CD14-positive monocyte (primary cell): Measurements from ENCODE around the gene PRSS16. TPM values are rescaled to one million over a fixed set of nuclear protein-coding genes. Genes with fewer than 3 reads are reported as not detected.

ENCODE experiments used
- polyA plus RNA-seq, 3 donors: library from polyadenylated mRNA; depleted of rRNA in 1 of 3; unstranded in 2 of 3; stranded (reverse) in 1 of 3; fragments of 300-500 nt in 2 of 3; fragments of >200 nt in 1 of 3; fragmentation: Illumina TruSeq in 2 of 3; gene quantifications; 1 replicate in 2 of 3; 2 replicates in 1 of 3; pipeline ENCODE4 v1.2.3, GENCODE V29; 2012 to 2021

PRSS16 gene
- polyA plus RNA-seq, 3 donors, result not detected

Other genes with a start within 250 kb of the PRSS16 start
- gene POM121L2, start 64.6 kb downstream of the PRSS16 start, polyA plus RNA-seq, result not detected
- under 1 TPM in 2 of 3 donors, not detected in 1; 0.07 to 0.17 TPM for gene ZNF391, start 141.1 kb downstream of the PRSS16 start, polyA plus RNA-seq
- gene ZNF184, start 225.4 kb downstream of the PRSS16 start, polyA plus RNA-seq, result 1 to 10 TPM in 2 of 3 donors, under 1 TPM in 1; 1.00 to 1.5 (median 1.5) TPM